HFF-Myc (cell line): ENCODE measurements around the gene CYP27A1.

ENCODE experiments used
- DNase-seq: peaks from one replicate; pipeline ENCODE4 v3.0.0-alpha.2; 2011; ENCODE audit warnings: low read depth; ENCODE audit errors: extremely low read depth
- H3K4me3 ChIP-seq: replicated peaks from 2 replicates; pipeline ENCODE4 v1.5.1; 2011; ENCODE audit warnings: low read depth, mild to moderate bottlenecking, control low read depth, low read length
- TF ChIP-seq, protein P1 (sequence below): IDR thresholded peaks from 2 replicates; pipeline ENCODE4 v1.5.1; 2012; ENCODE audit warnings: mild to moderate bottlenecking, low read depth, low read length, control low read depth; ENCODE audit errors: missing control alignments

CYP27A1 gene

DNA sequence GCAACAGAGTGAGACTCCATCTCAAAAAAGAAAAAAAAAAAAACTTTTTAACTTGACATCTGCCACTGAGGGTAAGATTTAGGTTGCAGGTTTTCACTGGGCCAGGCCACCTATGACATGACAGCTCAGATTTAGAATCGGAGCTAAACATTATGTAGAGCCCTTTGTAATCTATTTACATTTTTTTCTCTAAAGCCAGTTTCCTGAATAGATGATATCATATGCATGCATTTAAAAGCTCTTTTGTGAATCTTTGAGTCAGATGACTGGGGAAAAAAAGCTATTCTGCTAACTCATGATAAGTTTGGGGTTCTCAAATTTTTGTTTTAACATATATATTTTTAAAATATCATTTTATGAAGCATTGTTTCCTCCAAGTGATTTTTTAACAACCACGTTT, 28.3 kb downstream of the CYP27A1 start:
- TF ChIP-seq, protein P1, sequence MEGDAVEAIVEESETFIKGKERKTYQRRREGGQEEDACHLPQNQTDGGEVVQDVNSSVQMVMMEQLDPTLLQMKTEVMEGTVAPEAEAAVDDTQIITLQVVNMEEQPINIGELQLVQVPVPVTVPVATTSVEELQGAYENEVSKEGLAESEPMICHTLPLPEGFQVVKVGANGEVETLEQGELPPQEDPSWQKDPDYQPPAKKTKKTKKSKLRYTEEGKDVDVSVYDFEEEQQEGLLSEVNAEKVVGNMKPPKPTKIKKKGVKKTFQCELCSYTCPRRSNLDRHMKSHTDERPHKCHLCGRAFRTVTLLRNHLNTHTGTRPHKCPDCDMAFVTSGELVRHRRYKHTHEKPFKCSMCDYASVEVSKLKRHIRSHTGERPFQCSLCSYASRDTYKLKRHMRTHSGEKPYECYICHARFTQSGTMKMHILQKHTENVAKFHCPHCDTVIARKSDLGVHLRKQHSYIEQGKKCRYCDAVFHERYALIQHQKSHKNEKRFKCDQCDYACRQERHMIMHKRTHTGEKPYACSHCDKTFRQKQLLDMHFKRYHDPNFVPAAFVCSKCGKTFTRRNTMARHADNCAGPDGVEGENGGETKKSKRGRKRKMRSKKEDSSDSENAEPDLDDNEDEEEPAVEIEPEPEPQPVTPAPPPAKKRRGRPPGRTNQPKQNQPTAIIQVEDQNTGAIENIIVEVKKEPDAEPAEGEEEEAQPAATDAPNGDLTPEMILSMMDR, result no peak
- DNase-seq, result no peak

DNA sequence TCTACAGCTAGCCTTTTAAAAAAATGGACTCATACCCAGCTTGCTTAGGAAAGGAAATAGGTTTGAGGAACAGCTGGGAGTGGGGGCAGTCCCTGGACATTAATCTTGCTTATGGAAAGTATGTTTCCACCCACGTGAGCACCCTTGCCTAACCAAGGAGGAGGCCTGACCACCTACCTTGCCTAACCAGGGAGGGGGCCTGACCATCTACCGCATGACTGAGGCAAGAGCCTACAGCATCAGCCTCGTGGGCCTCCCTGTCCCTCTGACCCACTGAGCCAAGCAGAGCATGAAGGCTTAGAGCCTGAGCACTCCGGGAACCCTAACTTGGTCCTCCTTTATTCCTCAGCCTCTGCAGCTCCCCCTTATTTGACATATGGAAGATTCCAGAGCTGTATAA, 29.4 kb downstream of the CYP27A1 start:
- H3K4me3 ChIP-seq, result no peak overlapping the region
- DNase-seq, result no peak
- TF ChIP-seq, protein P1, result no peak

More for the DNA sequence above, 28.3 kb downstream of the CYP27A1 start:
- no peak overlapping the region for H3K4me3 ChIP-seq

DNA sequence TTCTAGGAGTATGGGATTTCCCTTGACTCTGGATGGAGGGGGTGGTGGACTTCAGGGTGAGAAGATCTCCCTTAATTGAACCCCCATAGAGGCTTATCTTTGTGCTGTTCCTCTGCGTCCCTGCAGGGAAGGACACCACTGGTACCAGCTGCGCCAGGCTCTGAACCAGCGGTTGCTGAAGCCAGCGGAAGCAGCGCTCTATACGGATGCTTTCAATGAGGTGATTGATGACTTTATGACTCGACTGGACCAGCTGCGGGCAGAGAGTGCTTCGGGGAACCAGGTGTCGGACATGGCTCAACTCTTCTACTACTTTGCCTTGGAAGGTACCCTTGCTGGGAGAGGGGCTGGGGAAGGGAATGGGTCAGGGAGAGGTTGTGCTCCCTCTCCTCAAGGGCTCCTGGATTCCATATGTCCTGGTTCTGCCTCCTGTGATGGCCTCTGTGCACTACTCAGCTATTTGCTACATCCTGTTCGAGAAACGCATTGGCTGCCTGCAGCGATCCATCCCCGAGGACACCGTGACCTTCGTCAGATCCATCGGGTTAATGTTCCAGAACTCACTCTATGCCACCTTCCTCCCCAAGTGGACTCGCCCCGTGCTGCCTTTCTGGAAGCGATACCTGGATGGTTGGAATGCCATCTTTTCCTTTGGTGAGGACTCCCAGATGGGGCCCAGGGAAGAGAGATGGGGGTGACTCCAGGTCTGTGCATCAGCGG, 30.3 kb downstream of the CYP27A1 start:
- DNase-seq, result no peak
- no peak overlapping the region for H3K4me3 ChIP-seq
- TF ChIP-seq, protein P1, result no peak

DNA sequence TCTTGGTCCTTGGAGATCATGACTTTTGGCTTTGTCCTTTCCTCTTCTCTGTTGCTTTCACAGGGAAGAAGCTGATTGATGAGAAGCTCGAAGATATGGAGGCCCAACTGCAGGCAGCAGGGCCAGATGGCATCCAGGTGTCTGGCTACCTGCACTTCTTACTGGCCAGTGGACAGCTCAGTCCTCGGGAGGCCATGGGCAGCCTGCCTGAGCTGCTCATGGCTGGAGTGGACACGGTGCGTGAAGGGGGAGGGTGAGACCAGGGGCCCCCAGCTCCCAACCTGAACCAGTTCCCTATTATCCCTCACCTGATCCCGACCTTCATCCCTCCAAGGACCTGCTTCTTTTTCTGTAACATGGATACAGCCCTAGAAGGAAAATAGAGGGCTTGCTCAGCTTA, 30.9 kb downstream of the CYP27A1 start:
- no peak for DNase-seq
- H3K4me3 ChIP-seq, result no peak overlapping the region
- TF ChIP-seq, protein P1, result no peak

DNA sequence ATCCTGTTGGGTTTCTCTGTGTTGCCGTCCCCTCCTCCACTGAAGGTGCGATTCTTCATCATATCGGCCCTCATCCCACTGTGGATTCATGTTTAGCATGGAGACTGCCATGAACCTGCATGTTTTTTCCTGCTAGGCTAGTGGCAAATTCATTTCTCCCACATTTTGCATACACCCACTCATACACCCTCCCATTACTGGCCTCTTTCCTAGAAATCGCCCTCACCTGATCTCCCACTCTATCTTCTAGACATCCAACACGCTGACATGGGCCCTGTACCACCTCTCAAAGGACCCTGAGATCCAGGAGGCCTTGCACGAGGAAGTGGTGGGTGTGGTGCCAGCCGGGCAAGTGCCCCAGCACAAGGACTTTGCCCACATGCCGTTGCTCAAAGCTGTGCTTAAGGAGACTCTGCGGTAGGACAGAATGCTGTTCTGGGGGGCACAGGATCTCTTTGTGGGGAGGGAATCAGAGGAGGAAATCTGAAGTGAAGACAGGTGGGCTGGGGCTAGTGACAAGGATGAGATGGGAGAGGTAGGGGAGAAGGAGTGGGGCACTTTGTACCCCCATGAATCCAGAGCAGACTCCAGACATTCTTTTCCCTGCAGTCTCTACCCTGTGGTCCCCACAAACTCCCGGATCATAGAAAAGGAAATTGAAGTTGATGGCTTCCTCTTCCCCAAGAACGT, 32.0 kb downstream of the CYP27A1 start:
- no peak for DNase-seq
- TF ChIP-seq, protein P1, result no peak
- no peak overlapping the region for H3K4me3 ChIP-seq

DNA sequence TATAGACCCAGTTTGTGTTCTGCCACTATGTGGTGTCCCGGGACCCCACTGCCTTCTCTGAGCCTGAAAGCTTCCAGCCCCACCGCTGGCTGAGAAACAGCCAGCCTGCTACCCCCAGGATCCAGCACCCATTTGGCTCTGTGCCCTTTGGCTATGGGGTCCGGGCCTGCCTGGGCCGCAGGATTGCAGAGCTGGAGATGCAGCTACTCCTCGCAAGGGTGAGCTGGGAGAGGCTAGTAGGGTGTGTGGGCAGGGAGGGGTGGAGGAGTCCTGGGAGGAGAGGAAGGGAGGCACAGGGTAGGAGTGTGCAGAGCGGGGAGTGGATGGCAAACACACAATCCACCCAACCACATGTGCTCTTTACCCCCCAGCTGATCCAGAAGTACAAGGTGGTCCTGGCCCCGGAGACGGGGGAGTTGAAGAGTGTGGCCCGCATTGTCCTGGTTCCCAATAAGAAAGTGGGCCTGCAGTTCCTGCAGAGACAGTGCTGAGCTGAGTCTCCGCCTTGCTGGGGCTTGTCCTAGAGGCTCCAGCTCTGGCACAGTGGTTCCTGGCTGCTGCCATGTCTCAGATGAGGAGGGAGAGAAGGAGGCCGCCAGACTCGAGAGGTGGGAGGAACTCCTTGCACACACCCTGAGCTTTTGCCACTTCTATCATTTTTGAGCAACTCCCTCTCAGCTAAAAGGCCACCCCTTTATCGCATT, 32.7 kb downstream of the CYP27A1 start:
- DNase-seq, result no peak
- no peak overlapping the region for H3K4me3 ChIP-seq

More for the DNA sequence above, 32.7 kb downstream of the CYP27A1 start:
- TF ChIP-seq, protein P1, result no peak
